NCI-H1930 (cell line): ENCODE results near the gene IL4R.
"Not testable (repeated sequence)": the region's sequence is repeated elsewhere in the genome, so short reads cannot be mapped to it uniquely, and the experiment has no call there.

Experiments
- DNase-seq, 2 experiments: peaks; one replicate each; lab custom pipeline; 2025; lab: John Stamatoyannopoulos, UW

IL4R gene

GRCh38 chr16:27288313-27288712, 25.5 kb upstream of the IL4R start:
- DNase-seq: not testable (repeated sequence)

- DNase-seq: no peak
Observed at GRCh38 chr16:27289669-27290068, 24.1 kb upstream of the IL4R start.

- no peak for DNase-seq
Observed at GRCh38 chr16:27290562-27290961, 23.2 kb upstream of the IL4R start.

DNA sequence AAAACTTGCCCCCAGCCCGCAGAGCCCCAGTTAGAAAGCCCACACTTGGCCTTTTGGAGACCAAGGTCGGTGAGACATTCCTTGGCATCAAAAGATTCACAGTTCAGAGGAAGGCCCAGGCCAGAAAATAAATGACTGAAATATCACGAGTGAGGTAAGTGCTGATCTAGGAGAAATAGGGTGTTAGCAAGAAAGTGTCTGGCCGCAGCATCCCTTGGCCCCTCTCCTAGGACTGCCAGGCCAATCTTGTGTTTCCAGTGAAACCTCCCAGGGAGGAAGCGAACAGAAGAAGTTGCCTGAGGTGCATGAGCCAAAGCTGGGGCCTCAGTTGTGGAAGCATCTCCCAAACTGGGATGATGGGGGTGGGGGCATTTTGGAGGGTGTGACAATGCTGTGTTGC, 22.7 kb upstream of the IL4R start:
- DNase-seq: no peak

DNA sequence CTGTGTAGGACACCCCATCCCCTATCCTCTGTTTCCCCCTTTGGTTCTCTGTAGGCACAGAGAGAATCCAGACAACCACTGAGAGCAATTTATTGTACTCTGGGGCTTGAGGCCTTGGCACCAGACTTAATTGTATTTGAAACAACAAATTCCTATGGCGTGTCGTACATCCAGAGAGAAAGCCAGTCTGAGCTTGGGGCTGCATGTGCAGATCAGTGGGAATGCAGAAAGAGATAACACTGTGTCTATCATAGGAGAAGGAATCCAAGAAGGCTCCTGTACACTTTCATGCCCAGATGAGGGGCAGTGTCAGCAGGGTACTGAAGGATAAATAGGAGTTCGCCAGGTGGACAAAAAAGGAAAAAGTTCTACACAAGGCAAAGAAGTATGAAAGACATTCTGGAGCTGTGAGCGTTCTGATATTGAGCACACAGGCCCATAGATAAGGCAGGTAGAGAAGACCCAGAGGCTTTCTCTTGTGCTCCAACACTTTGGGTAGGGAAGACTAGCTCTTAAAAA, 22.0 kb upstream of the IL4R start:
- no peak for DNase-seq

GRCh38 chr16:27293343-27293742, 20.4 kb upstream of the IL4R start:
- no peak for DNase-seq

DNA sequence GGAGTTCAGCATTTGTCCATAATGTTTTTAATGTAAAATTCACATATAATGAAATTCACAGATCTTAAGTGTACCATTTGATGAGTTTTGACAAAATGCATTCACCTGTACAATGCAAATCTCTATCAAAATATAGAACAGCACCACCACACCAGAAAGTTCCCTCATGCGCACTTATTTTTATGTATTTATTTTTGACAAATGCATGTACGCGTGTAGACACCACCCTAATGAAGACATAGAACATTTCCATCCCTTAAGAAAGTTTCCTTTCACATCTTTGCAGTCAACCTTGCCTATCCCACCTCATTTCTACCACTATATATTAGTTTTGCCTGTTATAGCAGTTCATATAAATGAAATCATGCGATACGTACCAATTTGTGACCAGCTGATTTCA, 15.6 kb upstream of the IL4R start:
- no peak for DNase-seq

- no peak for DNase-seq
Observed at GRCh38 chr16:27301236-27301861, 12.4 kb upstream of the IL4R start.

DNA sequence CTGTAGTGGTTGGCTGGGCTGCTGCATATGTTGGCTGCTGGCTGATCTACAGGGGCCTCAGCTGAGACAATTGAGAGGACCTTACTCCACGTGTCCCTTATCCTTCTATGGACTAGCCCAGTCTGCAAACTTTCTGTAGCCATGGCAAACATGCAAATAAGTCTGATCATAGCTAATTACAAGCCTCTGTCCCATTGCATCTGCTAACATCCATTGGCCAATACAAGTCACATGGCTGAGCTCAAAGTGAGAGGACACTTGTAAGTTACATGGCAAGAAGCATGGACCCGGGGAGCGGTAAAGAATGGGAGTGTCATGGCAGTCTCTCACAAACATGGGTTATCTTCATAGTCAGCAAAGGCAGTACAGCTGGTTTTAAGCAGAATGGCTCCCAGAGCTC, 11.6 kb upstream of the IL4R start:
- DNase-seq: no peak

GRCh38 chr16:27303256-27304100, 10.3 kb upstream of the IL4R start:
- no peak for DNase-seq

DNA sequence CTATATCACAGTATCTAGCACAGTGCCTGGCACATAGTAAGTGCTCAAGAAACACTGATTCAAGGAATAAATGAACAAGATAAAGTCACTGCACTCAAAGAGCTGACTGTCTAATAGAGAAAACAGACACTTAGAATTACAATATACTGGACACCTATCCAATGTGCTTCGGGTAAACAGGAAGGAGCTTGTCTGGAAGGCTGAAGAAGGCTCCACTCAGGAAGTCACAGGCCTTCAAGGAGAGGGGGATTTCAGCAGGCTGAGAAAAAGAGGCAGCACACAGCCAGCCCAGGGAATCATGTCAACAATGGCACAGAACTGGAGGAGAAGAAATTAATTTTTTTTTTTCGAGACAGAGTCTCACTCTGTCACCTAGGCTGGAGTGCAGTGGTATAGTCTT, 9.7 kb upstream of the IL4R start:
- no peak for DNase-seq

DNA sequence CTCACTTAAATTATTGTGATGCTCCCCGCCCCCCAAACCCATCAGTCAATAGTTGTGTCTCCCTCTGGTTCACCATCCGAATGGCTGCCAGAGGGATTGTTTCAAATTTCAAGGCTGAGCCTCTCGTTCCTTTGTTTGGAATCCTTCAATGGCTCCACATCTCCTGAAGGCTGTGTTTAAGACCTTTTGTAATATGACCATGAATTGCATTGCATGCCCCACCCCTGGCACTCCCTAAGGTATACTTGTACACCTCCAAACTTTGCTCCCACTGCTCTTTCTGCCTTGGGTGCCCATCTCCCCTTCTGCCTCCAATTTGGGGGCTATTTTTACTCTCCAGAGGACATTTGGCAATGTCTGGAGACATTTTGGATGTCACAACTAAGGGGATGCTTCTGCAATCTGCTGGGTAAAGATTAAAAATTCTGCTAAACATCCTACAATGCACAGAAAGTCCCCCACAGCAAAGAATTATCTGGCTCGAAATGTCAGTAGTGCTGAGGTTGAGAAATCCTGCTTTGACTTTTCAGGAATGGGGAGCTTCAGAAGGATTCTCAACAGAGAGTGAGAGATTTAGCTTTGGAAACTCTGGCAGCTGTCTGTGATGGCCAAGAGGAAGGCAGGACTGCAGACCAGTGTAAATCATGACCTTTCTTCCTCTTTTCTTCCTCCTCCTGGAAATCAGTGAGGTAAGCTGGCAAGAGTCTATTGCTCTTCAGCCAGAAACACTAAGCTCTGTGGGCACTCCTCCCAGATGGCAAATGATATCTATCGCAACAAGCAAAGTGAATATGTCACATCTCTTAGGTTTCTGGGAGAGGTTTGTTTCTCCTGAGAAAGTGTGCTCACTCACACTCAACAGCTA, 8.7 kb upstream of the IL4R start:
- no peak for DNase-seq

GRCh38 chr16:27305839-27306442, 7.8 kb upstream of the IL4R start:
- DNase-seq: no peak

- no peak for DNase-seq
Observed at GRCh38 chr16:27308792-27309191, 5.0 kb upstream of the IL4R start.

- DNase-seq: no peak
Observed at GRCh38 chr16:27310576-27311447, 3.0 kb upstream of the IL4R start.

- DNase-seq: no peak
Observed at GRCh38 chr16:27311448-27311830, 2.3 kb upstream of the IL4R start.

DNA sequence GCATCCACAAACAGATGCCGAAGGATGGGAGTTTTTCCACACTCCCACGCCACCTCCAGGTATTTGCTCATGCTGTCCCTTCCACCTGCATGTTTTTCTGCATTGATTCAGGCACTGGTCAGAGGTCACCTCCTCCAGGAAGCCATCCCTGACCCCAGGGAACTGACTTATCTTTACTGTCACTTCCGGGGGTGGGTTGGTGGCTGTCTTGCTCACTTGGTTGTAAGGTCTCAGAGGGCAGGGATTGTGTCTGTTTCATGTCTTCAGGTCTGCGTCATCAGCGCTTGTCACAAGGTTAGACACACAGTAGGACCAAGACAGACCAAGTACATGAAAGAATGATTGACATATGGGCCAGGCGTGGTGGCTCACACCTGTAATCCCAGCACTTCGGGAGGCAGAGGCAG, 1.9 kb upstream of the IL4R start:
- no peak for DNase-seq

DNA sequence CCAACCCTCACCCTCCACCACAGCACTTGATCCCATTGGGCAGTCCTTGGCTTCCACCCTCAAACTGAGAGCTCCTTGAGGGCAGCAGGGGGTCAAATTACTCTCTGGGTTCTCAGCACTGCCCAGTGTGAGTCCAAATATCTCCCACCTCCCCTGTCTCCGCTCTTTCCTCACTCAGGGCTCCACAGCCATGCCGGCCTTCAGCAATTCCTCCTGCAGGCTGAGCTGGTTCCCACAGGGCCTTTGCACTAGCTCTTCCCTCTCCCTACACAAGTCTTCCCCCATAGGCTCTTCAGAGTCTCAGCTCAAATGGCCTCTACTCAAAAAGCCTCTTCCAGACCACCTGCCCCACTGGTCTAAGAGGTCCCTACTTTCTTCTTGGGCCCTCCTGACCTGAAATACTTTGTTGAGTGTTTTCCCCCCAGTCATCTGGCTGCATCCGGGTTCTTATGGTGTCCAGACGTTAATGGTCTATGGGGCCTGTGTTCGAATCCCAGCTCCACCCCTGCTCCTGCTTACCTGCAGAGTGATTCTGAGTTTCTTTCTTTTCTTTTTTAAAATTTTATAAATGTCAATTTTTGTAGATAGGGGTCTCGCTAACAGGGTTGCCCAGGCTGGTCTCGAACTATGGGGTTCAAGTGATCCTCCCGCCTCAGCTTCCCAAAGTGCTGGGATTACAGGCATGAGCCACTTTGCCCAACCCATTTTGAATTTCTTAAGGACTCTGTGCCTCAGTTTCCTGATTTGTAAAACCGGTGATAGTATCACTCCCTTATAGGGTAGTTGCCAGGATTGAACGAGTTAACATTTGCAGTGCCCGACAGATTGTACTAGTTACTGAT, 973 bp upstream of the IL4R start:
- DNase-seq: no peak

DNA sequence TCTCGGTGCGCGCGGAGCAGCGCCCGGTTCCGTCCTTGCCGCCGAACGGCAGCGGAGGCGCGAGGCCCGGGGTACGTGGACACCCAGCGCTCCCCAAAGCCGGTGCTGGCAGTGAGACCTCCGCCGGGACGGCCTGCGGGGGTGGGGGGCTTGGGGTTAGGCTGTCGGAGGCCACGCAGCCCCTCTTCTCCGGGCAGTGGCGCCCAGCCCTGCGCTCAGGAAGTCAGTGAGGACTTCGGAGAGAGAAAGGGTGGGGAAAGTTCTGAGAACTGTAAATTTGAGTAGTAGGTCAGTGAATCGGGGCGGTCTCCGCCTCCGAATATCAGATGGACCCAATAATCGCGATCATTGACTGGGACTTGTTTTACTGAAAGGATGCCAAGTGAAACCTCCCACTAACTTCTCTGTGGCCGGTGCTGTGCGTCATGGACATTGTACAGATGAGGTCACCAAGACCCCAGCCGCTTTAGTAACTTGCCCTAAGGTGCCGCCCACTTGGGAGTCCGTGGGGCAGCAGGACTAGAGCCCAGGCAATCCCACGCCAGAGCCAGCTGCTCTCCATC, 468 bp downstream of the IL4R start:
- DNase-seq: no peak

DNA sequence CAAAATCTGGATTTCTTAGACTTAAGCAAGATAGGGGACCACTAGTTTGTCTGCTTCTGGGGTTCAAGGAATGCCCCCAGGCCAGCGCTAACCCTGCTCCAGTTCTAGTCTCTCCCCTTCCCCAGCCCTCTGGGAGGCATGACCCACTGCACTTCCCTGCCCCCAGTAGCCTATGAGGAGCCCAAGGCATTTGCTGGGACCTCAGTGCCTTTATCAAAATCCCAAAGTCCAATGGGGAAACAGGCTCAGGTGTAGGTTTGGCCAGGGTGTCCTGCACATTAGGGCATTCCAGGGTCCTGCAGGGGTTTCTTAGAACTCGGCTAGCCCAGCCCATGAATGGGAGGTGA, 1.2 kb downstream of the IL4R start:
- no peak for DNase-seq
